NCI-H2081 treated with DMSO at 0.1 percent for 48 hours (cell line): ENCODE data around the gene CEP131.

Experiments
- DNase-seq: peaks from one replicate; lab custom pipeline; 2025; lab: John Stamatoyannopoulos, UW

The CEP131 gene

DNA sequence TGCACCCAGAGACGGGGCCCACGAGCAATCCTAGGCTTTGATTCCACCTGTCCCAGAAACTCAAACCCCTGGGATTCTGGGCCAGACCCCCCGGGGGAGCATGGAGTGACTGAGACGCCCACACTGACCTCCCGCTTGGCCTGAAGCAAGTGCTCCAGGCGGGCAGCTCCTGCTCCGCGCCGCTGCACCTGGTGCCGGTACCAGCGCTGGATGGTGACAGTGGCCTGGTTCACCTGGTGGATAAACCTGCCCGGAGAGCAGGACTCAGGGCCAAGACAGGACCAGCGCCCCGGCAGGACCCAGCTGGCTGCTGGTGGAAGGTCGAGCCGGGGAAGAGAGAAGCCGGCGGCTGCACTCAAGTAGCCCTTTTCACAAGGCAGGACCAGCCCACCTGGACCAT, 22.6 kb downstream of the CEP131 start:
- no peak for DNase-seq

DNA sequence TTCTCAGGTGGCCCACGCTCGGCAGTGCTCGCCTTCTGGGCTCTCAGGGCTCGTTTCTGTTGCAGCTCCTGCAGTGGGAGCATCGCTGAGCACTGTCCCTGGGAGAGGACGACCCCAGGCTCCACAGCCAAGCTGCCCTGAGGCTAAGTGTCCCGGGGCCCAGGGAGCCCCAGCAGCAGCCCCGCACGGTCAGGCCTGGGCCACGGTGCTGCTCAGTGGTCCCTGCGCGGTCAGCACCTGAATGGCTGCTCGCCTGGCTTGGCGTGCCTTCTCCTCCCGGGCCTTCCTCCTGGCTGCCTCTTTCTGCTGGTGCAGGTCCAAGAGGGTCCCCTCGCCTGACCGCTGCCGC, 23.3 kb downstream of the CEP131 start:
- DNase-seq = no peak

DNA sequence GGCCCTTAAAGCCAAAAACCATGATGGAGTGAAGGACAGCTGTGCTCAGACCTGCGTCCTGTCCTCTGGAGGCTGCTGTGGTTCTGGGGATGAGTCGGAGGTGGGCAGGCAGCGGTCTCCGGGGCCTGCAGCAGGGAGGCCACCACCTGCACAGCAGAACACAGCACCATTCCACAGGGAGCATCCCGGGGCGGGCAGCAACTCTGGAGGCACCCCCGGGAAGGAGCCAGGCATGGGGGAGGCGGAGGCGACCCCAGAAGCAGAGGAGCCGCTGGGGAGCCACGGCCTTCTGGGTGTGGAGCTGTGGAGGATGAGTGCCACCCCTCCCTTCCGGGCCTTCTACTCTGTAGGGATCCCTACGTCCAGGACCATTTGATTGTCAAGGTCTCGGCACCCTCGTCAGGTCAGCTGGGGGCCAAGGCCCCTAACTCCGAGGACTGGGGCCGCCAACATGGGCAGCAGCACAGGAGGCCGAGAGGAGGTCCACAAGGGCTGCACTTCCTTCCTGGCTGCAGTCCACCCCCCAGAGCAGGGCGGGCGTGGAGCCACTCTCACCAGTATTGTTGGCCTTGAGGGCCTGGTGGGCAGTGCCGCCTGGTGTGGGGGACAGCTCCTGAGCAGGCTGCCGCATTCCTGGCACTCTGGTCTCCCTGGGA, 23.8 kb downstream of the CEP131 start:
- DNase-seq = no peak

DNA sequence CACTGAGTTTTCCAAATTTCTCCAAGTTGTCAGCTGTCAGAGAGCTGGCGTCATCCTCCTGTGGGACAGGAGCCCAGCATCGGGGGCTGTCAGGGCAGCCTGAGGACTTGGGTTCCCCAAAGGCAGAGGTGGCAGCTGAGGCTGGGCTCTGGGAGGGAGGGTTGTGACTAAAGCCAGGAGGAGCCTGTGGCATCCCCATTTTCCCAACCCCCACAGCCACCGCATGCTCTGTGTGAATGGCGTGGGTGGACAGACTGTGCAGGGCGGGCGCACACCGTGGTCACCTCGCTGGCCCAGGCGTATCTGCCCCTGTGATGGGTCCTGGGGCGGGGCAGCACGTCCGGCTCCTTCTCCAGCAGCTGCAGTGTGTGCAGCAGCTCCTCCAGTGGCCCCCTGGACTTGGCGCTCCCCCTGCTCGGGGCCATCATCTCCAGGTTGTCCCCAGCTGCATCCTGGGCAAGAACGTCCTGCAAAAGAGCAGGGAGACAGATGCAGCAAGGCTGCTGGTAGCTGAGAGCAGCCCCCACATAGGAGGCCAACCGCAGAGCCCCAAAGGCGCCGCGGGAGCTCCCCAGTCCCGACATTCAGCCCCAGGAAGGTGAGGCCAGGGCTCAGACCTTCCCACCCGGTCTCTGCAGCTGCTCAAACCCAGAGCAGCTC, 24.8 kb downstream of the CEP131 start:
- no peak for DNase-seq

DNA sequence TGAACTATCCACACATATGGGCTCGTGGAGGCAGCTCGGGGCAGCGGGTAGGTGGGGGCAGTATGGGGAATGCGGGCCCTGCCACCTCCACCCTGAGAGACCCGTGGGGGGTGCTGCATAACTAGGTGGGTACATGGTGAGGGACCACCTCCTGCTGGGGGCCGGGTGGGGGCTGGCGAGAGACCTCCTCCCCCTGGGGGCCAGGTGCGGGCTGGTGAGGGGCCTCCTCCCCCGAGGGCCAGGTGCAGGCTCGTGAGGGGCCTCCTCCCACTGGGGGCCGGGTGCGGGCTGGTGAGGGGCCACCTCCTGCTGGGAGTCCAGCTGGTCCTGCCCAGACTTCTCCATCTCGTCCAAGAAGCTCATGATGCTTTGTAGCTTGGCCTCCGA, 25.4 kb downstream of the CEP131 start:
- no peak for DNase-seq

DNA sequence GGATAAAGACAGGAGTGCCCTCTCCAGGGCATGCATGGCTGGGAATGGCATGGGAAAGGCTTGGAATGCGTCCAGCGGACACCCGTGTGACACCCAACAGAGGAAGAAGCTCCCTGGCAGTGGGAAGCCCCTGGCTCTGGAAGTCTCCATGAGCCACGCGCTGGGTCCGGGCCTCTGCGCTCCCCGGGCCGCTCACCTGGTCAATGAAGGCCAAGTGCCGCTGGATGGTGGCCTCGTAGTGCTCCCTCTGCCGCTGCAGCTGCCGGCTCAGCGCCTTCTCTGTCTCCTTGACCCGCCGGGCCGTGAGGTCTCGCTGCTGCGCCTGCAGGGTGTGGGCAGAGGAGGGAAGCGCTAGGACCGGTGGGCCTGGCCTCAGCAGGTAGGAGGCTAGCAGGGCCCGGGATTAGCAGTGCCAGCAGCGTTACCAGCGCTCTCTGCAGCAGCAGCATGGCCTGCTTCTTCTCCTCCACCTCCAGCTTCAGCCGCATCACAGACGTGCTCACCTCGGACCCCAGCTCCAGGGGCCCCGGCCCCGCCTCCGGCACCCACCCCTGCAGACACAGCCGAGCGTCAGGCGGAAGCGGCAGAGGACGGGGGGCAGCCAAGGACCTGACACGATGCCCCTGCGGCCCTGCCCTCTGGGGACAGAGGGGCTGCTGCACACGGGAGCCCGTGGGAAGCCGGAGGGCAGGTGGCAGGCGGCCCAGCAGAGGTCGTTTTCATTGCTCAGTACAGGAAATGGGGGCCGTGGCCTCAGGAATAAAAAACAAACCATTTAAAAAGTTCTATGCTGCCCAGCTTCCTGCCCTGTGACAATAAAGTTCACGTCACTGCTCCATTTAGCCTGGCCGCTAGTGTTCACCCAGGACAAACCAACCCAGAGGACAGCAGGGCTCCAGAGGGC, 26.0 kb downstream of the CEP131 start:
- DNase-seq = no peak

DNA sequence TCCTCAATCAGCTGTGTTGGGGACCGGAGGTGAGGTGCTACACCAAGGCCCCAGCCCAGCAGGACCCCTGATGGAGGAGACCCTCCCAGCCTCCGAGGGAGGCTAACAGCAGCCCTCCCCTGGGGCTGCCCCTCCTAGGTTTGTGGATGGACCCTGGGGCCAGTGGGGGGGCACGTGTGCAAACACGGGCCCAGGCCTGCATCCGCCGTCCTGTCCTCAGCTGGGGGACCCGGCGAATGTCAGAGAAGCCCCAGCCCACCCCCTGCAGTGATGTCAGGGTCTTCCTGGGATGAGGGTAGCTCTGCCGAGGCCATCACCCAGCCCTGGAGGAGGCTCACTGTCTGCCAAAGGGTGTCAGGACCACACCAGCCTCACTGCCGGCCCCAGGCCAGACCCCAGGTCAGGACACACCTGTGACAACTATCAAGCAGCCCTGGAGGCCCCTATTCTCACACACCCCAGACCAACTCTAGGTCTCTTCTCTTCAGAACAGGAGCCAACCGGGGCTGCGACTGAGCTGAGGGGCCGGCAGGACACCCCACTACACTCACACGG, 26.7 kb downstream of the CEP131 start:
- DNase-seq = no peak

DNA sequence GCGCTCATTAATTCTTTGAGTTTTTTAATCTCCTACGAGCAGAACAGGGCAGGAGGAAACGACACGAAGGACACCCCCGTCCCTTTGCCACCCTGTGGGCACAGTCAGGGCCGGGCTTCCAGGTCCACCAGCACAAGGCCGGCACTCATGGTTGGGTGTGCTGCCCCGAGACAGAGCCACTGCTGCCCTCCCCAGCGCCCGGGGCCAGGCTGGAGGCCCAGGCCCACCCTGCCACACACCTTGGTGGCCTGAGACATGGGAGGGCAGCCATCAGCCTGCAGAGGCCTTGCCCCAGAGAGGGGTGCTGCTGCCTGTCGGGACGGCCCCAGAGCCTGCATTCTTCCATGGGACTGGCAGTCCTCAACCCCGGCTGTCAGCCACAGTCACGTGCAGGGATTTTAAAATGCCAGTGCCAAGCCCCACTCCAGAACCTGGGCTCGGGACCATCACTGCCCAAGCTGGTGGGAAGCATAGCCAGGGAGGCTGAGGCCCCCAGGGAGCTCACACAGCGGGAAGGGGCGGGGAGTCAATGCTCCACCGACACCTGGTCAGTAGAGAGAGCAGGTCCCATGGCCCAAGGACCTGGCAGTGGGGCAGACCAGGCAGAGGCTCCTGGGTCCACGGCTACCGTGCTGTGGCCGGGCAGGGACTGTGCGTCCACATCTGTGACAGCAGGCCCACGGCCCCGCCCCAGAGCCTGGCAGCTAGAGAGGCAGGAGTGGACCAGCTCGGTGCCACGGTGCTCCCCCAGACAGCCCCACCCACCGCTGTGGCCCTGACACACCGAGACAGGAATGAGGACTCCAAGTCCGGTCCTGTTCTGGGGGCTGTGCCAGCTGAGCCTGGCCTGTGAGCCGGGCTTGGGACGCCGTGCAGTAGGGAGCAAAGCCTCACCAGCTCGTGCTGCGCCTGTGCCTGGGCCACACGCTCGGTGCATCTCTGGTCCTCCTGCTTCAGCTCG, 27.5 kb downstream of the CEP131 start:
- no peak for DNase-seq

DNA sequence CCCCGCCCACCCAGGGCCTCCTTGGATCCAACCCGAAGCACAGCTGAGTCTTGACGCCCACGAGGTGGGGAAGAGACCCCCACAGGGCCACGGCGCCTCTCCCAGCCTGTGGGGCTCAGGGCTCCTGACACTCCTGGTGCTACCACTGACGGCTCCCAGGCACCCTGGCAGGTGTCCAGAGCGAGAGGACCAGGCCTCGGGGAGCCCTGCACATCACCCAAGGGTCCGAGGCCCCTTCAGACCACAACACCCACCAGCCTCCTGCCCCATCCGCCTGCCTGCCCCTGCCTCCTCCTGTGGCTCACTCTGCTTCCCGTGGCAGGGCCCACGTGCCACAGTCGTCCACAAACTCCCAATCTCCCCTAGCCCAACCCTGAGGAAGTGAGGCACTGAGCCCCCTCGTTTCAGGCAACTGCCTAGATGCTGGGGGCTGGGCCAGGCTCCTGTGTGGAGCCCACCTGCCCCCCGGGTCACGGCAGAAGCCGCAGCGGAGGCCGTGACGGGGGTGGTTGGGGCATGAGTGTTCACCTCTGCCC, 28.5 kb downstream of the CEP131 start:
- no peak for DNase-seq

DNA sequence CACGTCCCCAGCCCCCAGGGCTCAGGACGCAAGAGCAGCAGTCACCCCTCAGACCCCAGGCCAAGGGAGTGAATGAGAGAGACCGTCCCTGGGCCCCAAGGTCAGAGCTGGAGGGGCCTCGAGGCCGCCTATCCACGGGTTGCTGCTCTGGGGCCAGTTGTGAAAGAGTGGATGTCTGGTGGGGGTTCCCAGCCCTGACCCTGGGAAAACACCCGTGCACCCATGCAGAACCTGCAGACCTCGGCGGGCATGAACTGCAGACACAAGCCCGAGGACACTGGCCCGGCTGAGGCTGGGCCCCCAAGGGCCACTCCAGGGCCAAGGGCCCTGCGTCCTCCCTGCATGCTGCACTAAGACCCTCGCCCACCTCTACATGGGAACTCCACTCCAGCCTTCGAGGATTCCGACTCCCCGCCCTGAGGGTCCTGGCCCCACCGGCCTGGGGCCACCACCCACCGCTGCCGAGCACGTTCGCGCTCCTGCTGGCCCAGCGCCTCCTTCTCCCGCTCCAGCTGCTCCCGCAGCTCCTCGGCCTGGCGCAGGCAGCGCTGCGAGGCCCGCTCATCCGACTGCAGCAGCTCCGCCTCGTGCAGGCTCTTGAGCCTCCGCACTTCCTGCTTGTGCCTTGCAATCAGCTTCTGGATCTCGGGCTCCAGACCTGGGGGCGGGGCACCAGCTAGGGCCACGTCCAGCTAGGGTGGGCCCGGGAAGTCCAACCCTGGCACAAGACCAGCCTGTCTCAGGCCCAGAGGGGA, 29.1 kb downstream of the CEP131 start:
- DNase-seq = no peak

DNA sequence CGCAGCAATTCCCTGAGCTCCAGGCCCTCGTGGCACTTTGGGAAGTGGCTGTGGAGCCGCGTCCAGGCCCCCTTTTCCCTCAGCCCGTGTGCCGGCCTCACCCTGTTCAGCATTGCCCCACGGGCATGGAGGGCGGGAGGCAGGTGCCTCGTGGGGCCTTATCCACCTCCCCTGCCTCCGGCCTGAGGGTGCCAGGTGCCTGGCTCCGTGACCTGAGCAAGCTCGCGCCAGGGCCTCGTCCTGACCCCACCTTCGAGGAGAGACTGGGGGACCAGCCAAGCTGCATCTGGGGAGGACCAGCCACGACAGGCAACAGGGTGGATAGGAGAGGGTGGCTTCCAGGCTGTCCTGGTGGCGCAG, 29.7 kb downstream of the CEP131 start:
- no peak for DNase-seq

DNA sequence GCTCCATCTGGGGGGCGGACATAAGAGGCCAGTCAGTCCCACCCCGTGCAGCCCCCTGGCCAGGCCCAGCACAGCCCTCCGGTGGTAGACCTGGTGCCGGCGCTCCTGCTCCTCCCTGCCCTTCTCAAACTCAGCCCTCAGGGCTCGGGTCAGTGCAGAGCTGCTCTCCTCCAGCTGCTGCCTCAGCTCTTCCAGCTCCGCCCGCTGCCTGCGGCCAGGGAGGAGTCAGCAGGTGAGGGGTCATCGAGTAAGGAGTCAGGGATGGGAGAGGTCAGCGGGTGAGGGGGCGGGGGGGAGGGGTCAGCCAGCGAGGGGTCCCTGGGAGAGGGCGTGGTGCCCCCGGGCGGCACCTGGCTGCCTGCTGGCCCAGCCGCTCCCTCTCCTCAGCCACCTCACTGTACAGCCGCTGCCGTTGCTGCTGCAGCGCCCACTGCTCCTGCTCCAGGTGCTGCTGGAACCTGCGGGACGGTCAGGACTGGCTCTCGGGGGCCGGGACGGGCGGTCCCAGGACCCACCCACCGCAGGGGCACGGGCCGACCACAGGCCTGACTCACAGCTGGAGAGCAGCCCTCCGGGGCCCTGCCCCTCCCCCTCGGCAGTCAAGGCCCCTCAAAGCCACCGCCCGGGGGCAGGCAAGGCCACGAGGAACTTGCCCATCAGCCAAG, 30.2 kb downstream of the CEP131 start:
- no peak for DNase-seq

DNA sequence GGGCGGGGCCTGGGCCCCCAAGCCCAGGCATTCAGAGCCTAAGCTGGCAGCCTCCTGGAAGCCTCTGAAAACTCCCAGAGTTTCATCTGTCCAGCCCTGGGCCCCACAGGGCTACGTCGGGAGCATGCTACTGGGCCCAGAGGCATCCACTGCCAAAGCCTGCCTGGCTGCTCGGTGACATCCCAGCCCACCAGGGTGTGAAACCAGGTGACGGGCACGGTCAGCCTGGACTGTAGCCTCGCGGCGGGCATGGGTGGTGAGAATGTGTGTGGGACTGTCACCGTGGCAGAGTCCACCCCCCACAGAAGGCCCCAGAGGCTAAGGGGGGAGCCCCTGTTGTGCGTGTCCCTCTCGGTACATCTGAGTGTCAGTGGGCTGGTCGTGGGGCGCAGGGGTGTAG, 31.1 kb downstream of the CEP131 start:
- DNase-seq = no peak

DNA sequence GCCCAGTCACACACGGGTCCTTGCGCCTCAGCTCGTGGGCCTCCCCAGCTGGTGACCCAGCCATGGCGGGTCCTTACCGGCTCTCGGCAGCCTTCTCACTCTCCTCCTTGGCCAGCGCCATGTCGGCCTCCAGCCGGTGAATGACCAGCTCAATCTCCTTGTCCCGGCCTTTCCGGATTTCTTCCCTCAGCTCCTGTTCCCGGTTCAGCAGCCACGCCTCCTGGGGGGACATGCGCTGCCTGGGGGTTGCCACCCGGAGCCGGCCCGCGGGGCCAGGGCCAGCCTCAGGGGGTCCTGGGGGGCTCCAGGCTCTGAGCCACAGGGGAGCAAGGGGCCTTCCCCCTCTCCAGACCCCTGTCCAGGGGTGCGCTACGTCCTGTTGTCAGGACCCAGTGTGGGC, 31.6 kb downstream of the CEP131 start:
- DNase-seq = no peak

DNA sequence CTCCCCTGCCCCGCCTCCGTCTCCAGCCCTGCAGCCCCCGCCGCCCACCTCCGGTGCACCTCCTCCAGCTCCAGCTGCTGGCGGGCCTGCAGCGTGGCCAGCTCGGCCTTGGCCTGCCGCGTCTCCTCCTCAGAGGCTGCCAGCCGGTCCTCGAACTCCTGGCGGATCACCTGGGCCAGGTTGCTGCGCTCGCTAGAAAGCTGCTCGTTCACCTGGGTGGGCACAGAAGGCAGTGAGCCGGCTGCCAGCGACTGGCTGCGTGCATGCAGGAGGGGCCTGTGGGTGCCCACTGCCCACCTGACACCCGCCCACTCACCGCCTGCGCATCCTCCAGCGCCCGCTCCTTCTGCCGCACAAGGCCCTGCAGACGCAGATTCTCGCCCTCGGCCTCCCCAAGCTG, 32.2 kb downstream of the CEP131 start:
- no peak for DNase-seq

DNA sequence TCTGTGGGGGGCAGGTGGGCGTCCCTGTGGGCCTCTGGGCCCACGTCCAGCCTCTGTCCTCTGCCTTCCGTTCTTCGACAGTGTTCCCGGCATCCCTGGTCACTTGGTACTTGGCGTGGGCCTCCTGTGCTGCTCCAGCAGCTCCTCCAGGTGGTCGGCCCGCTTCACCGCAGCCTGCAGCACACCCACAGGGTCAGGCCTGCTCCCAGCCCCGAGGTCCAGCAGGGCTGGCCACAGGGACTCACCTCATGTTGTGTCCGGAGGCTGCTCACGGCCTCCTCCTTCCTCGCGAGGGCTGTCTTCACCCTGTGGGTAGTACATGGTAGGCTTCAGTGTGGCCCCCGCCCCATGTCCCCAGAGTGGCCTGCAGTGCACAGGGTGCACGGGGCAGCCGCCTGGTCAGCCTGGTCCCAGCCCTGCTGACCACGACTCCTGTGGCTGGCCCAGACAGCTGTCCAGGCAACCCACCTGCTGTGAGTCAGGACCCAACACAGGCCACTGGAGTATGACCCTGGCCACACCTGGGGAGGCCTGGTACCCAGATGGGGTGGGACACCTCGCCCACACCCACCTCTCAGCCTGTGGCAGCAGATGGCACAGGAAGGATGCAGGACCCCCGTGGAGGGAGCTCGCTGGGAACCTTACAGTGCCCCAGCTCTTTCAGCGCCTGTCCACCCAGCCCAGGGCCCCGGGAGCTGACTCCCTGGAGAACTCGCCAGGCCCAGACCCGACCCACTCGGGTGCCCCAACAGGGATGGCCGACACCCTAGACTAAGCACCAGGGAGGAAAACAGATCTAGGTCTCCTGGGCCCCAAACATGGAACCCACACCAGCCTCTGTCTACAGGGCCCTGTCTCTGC, 32.9 kb downstream of the CEP131 start:
- no peak for DNase-seq

DNA sequence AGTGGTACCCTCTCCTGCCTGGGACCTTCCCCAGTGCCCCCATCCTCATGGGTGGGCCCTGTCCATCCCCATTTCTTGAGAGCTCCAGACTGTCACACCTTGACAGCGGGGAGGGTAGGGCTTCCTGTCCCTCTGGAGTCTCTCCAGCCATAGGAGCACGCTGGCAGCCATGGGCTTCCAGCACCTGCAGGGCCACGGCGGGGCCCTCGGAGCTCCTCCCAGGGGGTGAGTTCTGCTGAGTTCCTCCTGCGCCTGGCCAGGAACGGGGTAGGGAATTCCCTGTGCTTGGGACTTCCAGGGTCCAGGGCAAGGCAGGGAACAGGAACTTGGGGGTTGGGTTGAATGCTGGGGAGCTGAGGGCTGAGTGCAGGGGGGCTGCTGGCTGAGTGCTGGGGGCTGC, 33.7 kb downstream of the CEP131 start:
- no peak for DNase-seq

DNA sequence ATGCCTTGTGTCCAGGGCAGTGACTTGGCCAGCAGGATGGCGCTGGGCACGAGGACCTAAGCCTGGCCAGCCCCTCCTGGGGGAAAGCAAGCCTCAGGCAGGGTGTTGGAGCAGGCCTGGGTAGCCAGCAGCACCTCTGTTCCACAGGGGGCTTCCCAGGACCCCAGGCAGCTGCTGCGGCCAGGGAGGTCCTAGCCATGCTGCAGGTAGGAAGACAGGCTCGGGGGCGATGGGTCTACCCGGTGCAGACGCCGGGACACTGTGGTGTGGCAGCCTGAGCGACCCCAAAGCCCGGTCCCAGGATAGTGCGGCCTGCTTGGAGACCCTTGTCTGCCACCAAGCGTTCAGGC, 34.3 kb downstream of the CEP131 start:
- DNase-seq = no peak
